ENCODE measurements around the gene SYNPO2. TPM values are rescaled to one million over a fixed set of nuclear protein-coding genes. Genes with fewer than 3 reads are reported as not detected.

SYNPO2 gene
- total RNA-seq, 1 donor from 2014 or later, result 0.26 TPM

DNA sequence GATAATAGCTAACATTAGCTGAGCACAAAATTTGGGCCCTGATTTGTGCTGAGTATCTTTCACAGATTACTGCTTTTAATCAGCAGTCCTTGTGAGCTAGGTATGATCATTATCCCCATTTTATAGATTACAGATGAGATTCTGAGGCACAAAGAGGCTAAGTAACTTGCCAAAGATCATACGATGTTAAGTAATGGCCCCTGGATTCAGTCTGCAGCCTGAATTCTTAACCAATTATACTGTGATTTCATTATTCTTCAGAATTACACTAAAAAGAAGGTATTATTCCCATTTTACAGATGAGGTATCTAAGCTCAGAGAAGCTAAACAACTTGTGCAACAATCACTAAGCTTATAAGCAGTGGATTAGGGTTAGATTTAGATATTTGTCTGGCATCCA is 149.1 kb downstream of the SYNPO2 start:
- Histone ChIP-seq H3K4me3 (ENCODE audit: low read depth, low read length) (no peak overlapping the region), H3K27me3 (ENCODE audit: control insufficient read depth, insufficient read depth, low read length) (no peaks in the 10 kb centered on the region), H3K36me3 (ENCODE audit: control insufficient read depth, insufficient read depth, low read length) (no peaks in the 10 kb centered on the region)
- TF ChIP-seq, protein P1, sequence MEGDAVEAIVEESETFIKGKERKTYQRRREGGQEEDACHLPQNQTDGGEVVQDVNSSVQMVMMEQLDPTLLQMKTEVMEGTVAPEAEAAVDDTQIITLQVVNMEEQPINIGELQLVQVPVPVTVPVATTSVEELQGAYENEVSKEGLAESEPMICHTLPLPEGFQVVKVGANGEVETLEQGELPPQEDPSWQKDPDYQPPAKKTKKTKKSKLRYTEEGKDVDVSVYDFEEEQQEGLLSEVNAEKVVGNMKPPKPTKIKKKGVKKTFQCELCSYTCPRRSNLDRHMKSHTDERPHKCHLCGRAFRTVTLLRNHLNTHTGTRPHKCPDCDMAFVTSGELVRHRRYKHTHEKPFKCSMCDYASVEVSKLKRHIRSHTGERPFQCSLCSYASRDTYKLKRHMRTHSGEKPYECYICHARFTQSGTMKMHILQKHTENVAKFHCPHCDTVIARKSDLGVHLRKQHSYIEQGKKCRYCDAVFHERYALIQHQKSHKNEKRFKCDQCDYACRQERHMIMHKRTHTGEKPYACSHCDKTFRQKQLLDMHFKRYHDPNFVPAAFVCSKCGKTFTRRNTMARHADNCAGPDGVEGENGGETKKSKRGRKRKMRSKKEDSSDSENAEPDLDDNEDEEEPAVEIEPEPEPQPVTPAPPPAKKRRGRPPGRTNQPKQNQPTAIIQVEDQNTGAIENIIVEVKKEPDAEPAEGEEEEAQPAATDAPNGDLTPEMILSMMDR (IDR thresholded peaks at IDR 0.05; ENCODE audit: insufficient read depth, low read length, severe bottlenecking), result no peak
- DNase-seq (ENCODE audit: low read depth), result no peak
- FAIRE-seq, result no peak

DNA sequence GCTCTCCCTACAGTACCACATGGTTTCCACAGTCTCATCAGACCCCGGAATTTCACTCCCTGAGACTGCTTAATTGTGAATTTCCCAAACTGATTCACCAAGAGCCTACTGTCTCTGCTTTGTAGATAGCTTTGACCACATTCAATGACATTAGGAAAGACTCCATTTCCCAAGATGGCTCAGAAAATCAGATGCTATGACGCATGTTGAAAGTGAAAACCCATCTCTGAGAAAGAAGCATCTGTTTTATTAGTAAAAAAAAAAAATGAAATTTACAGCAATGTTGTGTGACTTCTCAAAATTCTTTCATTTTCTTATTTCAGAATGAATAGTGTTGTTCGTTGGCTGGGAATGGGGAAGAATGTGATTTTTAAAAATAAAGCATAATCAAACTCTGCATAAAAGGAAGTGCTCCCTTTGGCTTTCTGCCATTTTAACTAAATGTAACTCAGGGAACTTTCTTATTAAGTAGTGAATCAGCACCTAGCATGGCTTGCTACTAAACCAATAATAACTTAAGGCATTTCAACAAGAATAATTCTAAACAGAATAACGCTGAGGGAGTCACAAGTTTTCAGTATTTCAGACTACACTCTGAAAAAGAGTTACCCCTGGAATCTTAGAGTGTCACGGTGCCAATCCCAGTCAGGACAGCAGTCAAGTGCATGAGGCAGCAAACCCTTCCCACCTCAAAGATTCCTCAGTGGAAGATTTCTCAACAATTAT is 149.6 kb downstream of the SYNPO2 start:
- peak; percentile 45 for DNase-seq (ENCODE audit: low read depth)
- TF ChIP-seq, protein P1 (IDR thresholded peaks at IDR 0.05; ENCODE audit: insufficient read depth, low read length, severe bottlenecking), result no peak
- no peak for FAIRE-seq

DNA sequence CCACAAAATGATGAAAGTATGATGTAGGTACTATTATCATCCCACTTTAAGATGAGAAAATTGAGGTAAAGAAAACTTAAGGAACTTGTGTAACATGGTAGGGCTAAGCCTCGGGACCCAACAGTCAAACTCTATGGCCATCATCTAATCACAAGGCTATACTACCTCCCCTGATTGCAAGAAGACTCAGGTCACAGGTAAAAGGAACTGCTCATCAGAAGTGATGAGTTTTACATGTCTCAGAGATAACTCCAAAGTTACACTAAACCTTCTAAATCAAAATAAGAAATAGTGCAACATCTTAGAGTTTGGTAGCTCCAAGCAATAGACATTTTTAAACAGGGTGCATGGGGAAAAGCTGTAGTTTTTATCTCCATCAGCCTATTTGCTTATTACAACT is 150.5 kb downstream of the SYNPO2 start:
- Histone ChIP-seq H3K36me3 (ENCODE audit: control insufficient read depth, insufficient read depth, low read length) (no peaks in the 10 kb centered on the region), H3K27me3 (ENCODE audit: control insufficient read depth, insufficient read depth, low read length) (no peaks in the 10 kb centered on the region), H3K4me3 (ENCODE audit: low read depth, low read length) (no peak overlapping the region)
- DNase-seq (ENCODE audit: low read depth) (no peak), FAIRE-seq (no peak)
- TF ChIP-seq, protein P1 (IDR thresholded peaks at IDR 0.05; ENCODE audit: insufficient read depth, low read length, severe bottlenecking), result no peak

More for the DNA sequence above, 149.6 kb downstream of the SYNPO2 start:
- Histone ChIP-seq H3K36me3 (ENCODE audit: control insufficient read depth, insufficient read depth, low read length) (no peaks in the 10 kb centered on the region), H3K27me3 (ENCODE audit: control insufficient read depth, insufficient read depth, low read length) (no peaks in the 10 kb centered on the region), H3K4me3 (ENCODE audit: low read depth, low read length) (no peak overlapping the region)

GRCh38 chr4:119039779-119040178 is 151.1 kb downstream of the SYNPO2 start:
- FAIRE-seq (no peak), DNase-seq (ENCODE audit: low read depth) (no peak)

GRCh38 chr4:119040261-119040660 is 151.6 kb downstream of the SYNPO2 start:
- FAIRE-seq, result no peak
- DNase-seq (ENCODE audit: low read depth), result no peak
- no peak overlapping the region for H3K4me3 ChIP-seq (ENCODE audit: low read depth, low read length)
- H3K36me3 ChIP-seq (ENCODE audit: control insufficient read depth, insufficient read depth, low read length), result no peaks in the 10 kb centered on the region
- TF ChIP-seq, protein P1 (IDR thresholded peaks at IDR 0.05; ENCODE audit: insufficient read depth, low read length, severe bottlenecking), result no peak
- H3K27me3 ChIP-seq (ENCODE audit: control insufficient read depth, insufficient read depth, low read length), result no peaks in the 10 kb centered on the region

More at GRCh38 chr4:119039779-119040178, 151.1 kb downstream of the SYNPO2 start:
- H3K27me3 ChIP-seq (ENCODE audit: control insufficient read depth, insufficient read depth, low read length), result no peaks in the 10 kb centered on the region
- TF ChIP-seq, protein P1 (IDR thresholded peaks at IDR 0.05; ENCODE audit: insufficient read depth, low read length, severe bottlenecking), result peak; percentile 9
- no peaks in the 10 kb centered on the region for H3K36me3 ChIP-seq (ENCODE audit: control insufficient read depth, insufficient read depth, low read length)
- no peak overlapping the region for H3K4me3 ChIP-seq (ENCODE audit: low read depth, low read length)
